PFSK-1 (cell line): Measurements from ENCODE around the gene MAST4.

Experiments
- FOXP2 ChIP-seq: optimal IDR thresholded peaks from 2 replicates; pipeline ENCODE3; 2011; ENCODE audit warnings: borderline replicate concordance, control low read depth, inconsistent platforms; ENCODE audit not compliant: insufficient read depth; ENCODE audit errors: extremely low read length, extremely low read depth
- POLR2AphosphoS5 ChIP-seq: IDR thresholded peaks from 2 replicates; pipeline ENCODE4 v1.6.1; 2012; ENCODE audit warnings: low read depth, mild to moderate bottlenecking, control low read depth, low read length, moderate library complexity
- REST ChIP-seq, 2 experiments: IDR thresholded peaks; 2 replicates each; pipeline versions ENCODE4 v1.6.1 to v1.8.0; 2011 to 2012; ENCODE audit warnings: low read depth in 2 of 2, low read length in 2 of 2, control low read depth in 1 of 2, inconsistent platforms in 1 of 2, mild to moderate bottlenecking in 1 of 2, moderate library complexity in 1 of 2; ENCODE audit not compliant: insufficient read depth in 1 of 2
- SIN3A ChIP-seq: IDR thresholded peaks from 2 replicates; pipeline ENCODE4 v1.6.1; 2012; ENCODE audit warnings: mild to moderate bottlenecking, low read length, moderate library complexity, borderline replicate concordance; ENCODE audit not compliant: insufficient read depth
- TAF1 ChIP-seq: IDR thresholded peaks from 2 replicates; pipeline ENCODE4 v1.6.1; 2012; ENCODE audit warnings: low read length, control low read depth, borderline replicate concordance; ENCODE audit not compliant: insufficient read depth

The MAST4 gene

GRCh38 chr5:66992547-66992946 lies 396.4 kb downstream of the MAST4 start:
- TF ChIP-seq REST (IDR thresholded peaks at IDR 0.05; ENCODE audit: insufficient read depth in 1 of 2, low read depth in 2 of 2, low read length in 2 of 2), result no peak
- no peak for TF ChIP-seq TAF1
- TF ChIP-seq SIN3A, result no peak
- no peak for TF ChIP-seq FOXP2
- no peak for TF ChIP-seq POLR2AphosphoS5

GRCh38 chr5:66993448-66993847 lies 397.3 kb downstream of the MAST4 start:
- no peak for TF ChIP-seq REST (IDR thresholded peaks at IDR 0.05; ENCODE audit: insufficient read depth in 1 of 2, low read depth in 2 of 2, low read length in 2 of 2)
- no peak for TF ChIP-seq TAF1
- no peak for TF ChIP-seq POLR2AphosphoS5
- no peak for TF ChIP-seq SIN3A
- TF ChIP-seq FOXP2, result no peak

- TF ChIP-seq REST (IDR thresholded peaks at IDR 0.05; ENCODE audit: insufficient read depth in 1 of 2, low read depth in 2 of 2, low read length in 2 of 2), result no peak
- TF ChIP-seq POLR2AphosphoS5, result no peak
- TF ChIP-seq FOXP2, result no peak
- TF ChIP-seq SIN3A, result no peak
- TF ChIP-seq TAF1, result no peak
These were observed 397.7 kb downstream of the MAST4 start for GRCh38 chr5:66993882-66994281.

GRCh38 chr5:66994790-66995189 lies 398.6 kb downstream of the MAST4 start:
- TF ChIP-seq REST (IDR thresholded peaks at IDR 0.05; ENCODE audit: insufficient read depth in 1 of 2, low read depth in 2 of 2, low read length in 2 of 2) (no peak), POLR2AphosphoS5 (no peak), TAF1 (no peak), SIN3A (no peak), FOXP2 (no peak)

GRCh38 chr5:67000794-67001475 lies 404.7 kb downstream of the MAST4 start:
- TF ChIP-seq POLR2AphosphoS5 (no peak), REST (IDR thresholded peaks at IDR 0.05; ENCODE audit: insufficient read depth in 1 of 2, low read depth in 2 of 2, low read length in 2 of 2) (no peak), SIN3A (no peak), TAF1 (no peak)
